Testis (tissue), 3 donors: ENCODE results near the gene RASA3. TPM values are rescaled to one million over a fixed set of nuclear protein-coding genes. Genes with fewer than 3 reads are reported as not detected.

Experiments used
- DNase-seq: peaks from one replicate; pipeline ENCODE4 v3.0.0-alpha.2; 2019
- H3K27ac ChIP-seq, 2 donors: fragments of 200-600 bp; sonication (generic); one replicate each; pipeline ENCODE4 v1.5.1; 2019
- H3K27me3 ChIP-seq: fragments of 200-600 bp; sonication (generic); one replicate; pipeline ENCODE4 v1.5.1; 2019
- H3K36me3 ChIP-seq: fragments of 200-600 bp; sonication (generic); one replicate; pipeline ENCODE4 v1.5.1; 2017; ENCODE audit warnings: low read depth; ENCODE audit errors: missing control alignments
- H3K4me1 ChIP-seq: fragments of 200-600 bp; sonication (generic); one replicate; pipeline ENCODE4 v1.5.1; 2019
- H3K4me3 ChIP-seq, 2 donors: fragments of 200-600 bp; sonication (generic); one replicate each; pipeline ENCODE4 v1.5.1; 2017 to 2019
- H3K9me3 ChIP-seq: fragments of 200-600 bp; sonication (generic); one replicate; pipeline ENCODE4 v1.5.1; 2017
- POLR2A ChIP-seq: fragments of 450-650 bp; IDR thresholded peaks from one replicate; pipeline ENCODE4 v1.6.1; 2017; ENCODE audit warnings: antibody characterized with exemption, mild to moderate bottlenecking, moderate library complexity
- WGBS, 2 donors: methylation state at CpG; one replicate each; pipeline ENCODE4 v1.1.5; 2018; 5-methylcytosine and 5-hydroxymethylcytosine counted together
- intact Hi-C: fragments of 100-400 bp; cut with DNase I; formaldehyde crosslinking; loops from one replicate; pipeline ENCODE4 v1.15.1; 2023; ENCODE audit warnings: low total_unique reads
- polyA plus RNA-seq: library from polyadenylated mRNA; stranded (reverse); fragments of 350-450 nt; fragmentation: Illumina TruSeq; extraction: RNeasy Lipid Tissue Mini Kit (QIAGEN cat#74804); gene quantifications from one replicate; pipeline ENCODE4 v1.2.3, GENCODE V29; 2014; ENCODE audit warnings: low read depth, low replicate concordance; ENCODE audit not compliant: insufficient read depth
- total RNA-seq, 2 donors: library from RNA; depleted of rRNA; stranded (reverse); fragments of >200 nt; gene quantifications; one replicate each; pipeline ENCODE4 v1.2.3, GENCODE V29; 2016
- TF ChIP-seq, protein P1 (sequence below), 3 experiments: fragments of 450-650 bp in 2 of 3; fragments of 200-600 bp in 1 of 3; sonication (generic) in 1 of 3; IDR thresholded peaks; one replicate each; pipeline ENCODE4 v1.5.1; 2016 to 2019; ENCODE audit warnings: antibody characterized with exemption in 3 of 3, mild to moderate bottlenecking in 2 of 3, moderate library complexity in 1 of 3

RASA3 gene
- total and polyA plus RNA-seq, 3 donors from 2014 or later: 13.2 to 21.6 (median 16.4) TPM

DNA sequence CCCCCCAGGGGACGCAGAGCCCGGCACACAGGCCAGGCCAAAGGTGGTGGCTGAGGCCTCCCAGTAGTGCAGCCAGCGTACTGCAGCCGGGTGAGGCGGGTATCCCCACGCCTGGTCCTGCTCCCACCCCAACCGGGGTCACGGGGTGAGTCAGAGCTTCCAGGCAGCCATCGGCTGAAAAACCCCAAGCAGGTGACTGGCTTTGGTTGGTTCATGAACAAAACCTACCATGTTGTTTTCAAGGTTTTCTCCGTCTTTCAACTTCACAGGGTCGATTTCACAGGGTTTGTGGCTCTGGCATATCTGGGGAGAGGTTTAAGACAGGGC lies 116.5 kb downstream of the RASA3 start:
- no peak overlapping the region for H3K27ac ChIP-seq
- DNase-seq: no peak
- H3K27me3 ChIP-seq: no peaks in the 10 kb centered on the region
- TF ChIP-seq POLR2A: no peak
- TF ChIP-seq, protein P1, sequence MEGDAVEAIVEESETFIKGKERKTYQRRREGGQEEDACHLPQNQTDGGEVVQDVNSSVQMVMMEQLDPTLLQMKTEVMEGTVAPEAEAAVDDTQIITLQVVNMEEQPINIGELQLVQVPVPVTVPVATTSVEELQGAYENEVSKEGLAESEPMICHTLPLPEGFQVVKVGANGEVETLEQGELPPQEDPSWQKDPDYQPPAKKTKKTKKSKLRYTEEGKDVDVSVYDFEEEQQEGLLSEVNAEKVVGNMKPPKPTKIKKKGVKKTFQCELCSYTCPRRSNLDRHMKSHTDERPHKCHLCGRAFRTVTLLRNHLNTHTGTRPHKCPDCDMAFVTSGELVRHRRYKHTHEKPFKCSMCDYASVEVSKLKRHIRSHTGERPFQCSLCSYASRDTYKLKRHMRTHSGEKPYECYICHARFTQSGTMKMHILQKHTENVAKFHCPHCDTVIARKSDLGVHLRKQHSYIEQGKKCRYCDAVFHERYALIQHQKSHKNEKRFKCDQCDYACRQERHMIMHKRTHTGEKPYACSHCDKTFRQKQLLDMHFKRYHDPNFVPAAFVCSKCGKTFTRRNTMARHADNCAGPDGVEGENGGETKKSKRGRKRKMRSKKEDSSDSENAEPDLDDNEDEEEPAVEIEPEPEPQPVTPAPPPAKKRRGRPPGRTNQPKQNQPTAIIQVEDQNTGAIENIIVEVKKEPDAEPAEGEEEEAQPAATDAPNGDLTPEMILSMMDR (IDR thresholded peaks at IDR 0.05): no peak
- H3K9me3 ChIP-seq: no peaks in the 10 kb centered on the region
- intact Hi-C loops: no loop called here
- no peak overlapping the region for H3K4me3 ChIP-seq
- no peaks in the 10 kb centered on the region for H3K36me3 ChIP-seq
- no peaks in the 10 kb centered on the region for H3K4me1 ChIP-seq
- 83 to 98% methylated on average over 6 to 11 of the region's 11 CpGs for WGBS, 2 donors

DNA sequence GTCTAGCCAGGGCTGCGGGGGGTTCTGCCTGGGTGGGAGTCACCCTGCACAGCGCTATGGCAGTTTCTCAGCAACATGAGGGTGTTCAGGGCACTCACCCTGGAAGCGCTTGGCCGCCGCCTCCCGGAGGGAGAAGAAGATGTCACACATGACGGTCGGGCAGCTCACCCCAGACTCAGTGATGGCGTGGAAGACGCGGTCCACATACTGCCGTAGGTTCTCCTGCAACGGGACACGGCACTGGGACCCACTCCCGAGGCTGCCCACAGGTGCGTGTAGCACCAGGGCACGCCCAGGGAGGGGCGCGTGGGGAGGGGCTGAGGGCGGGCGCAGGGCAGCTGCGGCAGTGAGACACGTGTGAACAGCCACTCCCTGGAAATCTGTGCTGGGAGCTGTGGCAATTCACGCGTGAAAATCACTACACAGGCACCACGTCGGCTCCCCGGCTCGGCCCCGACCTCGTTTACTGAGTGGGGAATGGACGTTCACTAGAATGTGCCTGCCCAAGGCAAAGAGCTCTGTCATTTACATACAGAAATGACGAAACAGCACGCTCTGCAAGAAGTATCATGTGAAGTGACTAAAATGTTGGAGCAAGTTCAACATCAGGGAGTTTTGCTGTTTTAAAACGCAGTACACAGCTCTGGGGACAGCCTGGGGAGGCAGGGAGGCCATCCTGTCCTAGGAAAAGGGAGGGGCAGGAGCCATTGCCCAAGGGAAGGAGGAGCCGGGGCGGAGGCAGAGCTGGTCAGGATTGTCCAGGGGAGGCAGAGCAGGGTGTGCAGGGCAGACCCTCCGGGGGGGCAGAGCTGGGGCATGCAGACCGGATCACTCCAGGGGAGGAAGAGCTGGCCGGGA lies 117.1 kb downstream of the RASA3 start:
- 80 to 94% methylated on average over 14 to 40 of the region's 40 CpGs for WGBS, 2 donors
- Histone ChIP-seq H3K36me3 (no peaks in the 10 kb centered on the region), H3K4me3 (no peak overlapping the region), H3K4me1 (no peaks in the 10 kb centered on the region), H3K27me3 (no peaks in the 10 kb centered on the region), H3K27ac (no peak overlapping the region), H3K9me3 (no peaks in the 10 kb centered on the region)
- intact Hi-C loops: no loop called here
- TF ChIP-seq, protein P1 (IDR thresholded peaks at IDR 0.05): no peak
- TF ChIP-seq POLR2A: no peak
- no peak for DNase-seq

DNA sequence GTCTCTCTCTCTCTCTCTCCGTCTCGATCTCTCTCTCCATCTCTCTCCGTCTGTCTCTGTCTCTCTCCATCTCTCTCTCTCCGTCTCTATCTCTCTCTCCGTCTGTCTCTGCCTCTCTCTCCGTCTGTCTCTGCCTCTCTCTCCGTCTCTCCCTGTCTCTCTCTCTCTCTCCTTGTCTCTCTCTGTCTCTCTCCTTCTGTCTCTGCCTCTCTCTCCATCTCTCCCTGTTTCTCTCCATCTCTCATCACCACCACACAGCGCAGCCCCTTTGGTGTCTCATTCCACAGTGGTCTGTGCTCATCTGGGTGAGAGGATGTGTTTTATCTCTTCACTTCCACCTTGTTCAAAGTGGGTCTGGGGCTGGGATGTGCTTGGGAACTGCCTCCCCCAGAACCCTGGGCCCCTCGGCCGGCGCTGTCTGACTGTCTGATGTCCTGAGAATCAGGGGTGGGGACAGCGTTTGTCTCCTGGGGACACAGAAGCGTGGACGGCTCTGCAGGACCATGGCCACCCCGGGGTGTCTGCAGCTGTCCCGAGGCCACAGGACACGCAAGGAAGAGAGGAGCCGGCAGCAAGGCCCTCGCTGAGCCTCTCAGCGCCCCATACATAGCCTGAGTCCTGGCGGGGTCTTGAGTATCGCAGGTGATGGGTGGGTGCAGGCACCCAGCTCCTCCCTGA lies 118.3 kb downstream of the RASA3 start:
- Histone ChIP-seq H3K27ac (no peak overlapping the region), H3K36me3 (no peaks in the 10 kb centered on the region), H3K9me3 (no peaks in the 10 kb centered on the region), H3K4me1 (no peaks in the 10 kb centered on the region), H3K4me3 (no peak overlapping the region), H3K27me3 (no peaks in the 10 kb centered on the region)
- no peak for DNase-seq
- TF ChIP-seq POLR2A: no peak
- TF ChIP-seq, protein P1 (IDR thresholded peaks at IDR 0.05): no peak
- intact Hi-C loops: no loop called here
- WGBS, 2 donors: 93 to 95% methylated on average over 22 of the region's 22 CpGs

DNA sequence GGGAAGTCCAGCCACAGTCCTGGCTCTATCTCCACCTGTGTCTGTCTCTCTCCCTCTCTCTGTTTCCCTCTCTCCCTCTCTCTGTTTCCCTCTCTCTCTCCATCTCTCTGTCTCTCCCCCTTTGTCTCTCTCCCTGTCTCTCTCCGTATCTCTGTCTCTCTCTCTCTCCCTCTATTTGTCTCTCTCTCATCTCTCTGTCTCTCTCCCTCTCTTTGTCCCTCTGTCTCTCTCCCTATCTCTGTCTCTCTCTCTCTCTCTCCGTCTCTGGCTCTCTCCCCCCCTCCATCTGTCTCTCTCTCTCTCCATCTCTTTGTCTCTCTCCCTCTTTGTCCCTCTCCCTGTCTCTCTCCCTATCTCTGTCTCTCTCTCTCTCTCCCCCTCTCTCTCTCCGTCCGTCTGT lies 119.1 kb downstream of the RASA3 start:
- no peaks in the 10 kb centered on the region for H3K4me1 ChIP-seq
- H3K4me3 ChIP-seq: no peak overlapping the region
- 71% methylated on average over 4 of the region's 4 CpGs for WGBS, 2 donors
- no peak overlapping the region for H3K27ac ChIP-seq
- no peaks in the 10 kb centered on the region for H3K9me3 ChIP-seq
- DNase-seq: no peak
- no peaks in the 10 kb centered on the region for H3K36me3 ChIP-seq
- TF ChIP-seq, protein P1 (IDR thresholded peaks at IDR 0.05): no peak
- TF ChIP-seq POLR2A: no peak
- intact Hi-C loops: no loop called here
- no peaks in the 10 kb centered on the region for H3K27me3 ChIP-seq
